G401 (cell line): Measurements from ENCODE around the gene GDNF. TPM values are rescaled to one million over a fixed set of nuclear protein-coding genes. Genes with fewer than 3 reads are reported as not detected.
"Not testable (repeated sequence)": the region's sequence is repeated elsewhere in the genome, so short reads cannot be mapped to it uniquely, and the experiment has no call there.

Experiments
- DNase-seq: peaks from one replicate; pipeline ENCODE4 v3.0.0-alpha.2; 2015; ENCODE audit warnings: low spot score
- in situ Hi-C: cut with HindIII; loops from 2 replicates; pipeline ENCODE4 v1.10.0; 2016; ENCODE audit warnings: low sequenced_read_pairs, mixed read lengths
- total RNA-seq: library from RNA; depleted of rRNA; stranded (reverse); fragments of >200 nt; shearing (Covaris generic); gene quantifications from 2 replicates; pipeline ENCODE4 v1.2.3, GENCODE V29; 2014

GDNF gene
- total RNA-seq, 1 experiment from 2014 or later, result not detected

DNA sequence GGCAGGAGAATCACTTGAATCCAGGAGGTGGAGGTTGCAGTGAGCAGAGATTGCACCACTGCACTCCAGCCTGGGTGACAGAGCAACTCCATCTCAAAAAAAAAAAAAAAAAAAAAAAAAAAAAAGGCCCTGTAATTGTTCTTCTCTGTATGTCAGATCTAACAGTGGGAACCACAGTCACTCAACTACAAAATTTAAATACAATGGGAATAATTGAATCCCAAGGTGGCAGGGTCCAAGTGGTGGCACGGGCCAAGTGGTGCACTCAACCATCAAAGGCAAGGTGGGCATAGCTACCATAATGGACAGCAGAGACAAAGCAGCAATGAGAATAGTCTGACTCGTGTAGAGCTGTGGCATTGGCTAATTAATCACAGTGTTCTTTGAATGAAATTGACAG is 44.5 kb downstream of the GDNF start:
- DNase-seq, in situ Hi-C loops: not testable (repeated sequence)

DNA sequence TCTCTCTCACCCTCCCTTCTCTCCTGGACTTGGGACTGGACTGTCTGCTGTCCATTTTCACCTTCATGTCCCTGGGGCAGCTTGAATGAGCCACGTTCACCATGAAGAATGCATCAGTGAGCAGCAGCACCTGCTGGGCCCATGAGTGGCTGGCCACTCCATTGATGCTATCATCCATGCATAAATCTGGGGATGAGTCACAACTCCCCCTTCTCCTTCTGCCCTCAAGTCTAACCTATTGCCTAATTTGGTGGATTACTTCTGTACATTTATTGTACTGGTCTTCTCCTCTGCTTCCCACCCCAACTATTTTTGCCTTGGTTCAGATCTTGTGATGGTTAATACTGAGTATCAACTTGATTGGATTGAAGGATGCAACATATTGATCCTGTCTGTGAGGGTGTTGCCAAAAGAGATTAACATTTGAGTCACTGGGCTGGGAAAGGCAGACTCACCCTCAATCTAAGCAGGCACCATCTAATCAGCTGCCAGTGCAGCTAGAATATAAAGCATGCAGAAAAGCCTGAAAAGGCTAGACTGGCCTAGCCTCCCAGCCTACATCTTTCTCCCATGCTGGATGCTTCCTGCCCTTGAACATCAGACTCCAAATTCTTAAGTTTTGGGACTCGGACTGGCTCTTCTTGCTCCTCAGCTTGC is 46.7 kb downstream of the GDNF start:
- in situ Hi-C loops, result no loop called here
- DNase-seq, result no peak

DNA sequence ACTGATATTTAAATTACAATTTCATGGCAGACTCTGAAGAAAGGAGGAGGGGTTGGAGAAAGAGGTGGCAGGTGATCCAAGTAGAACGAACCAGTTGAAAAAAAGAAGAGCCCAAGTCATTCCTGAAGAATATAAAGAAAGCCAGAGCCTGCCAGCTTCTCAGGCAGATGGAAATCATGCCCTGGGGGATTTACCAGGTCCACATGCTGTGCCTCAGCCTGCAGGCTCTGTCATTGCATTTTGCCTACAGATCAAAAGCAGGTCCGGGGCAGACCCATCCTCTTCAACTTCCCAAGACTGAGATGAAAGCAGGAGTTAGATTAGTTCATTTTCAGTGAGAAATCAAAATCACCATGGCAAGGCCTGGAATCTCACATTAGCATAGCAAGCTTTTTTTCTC is 48.5 kb downstream of the GDNF start:
- in situ Hi-C loops, result no loop called here
- DNase-seq, result no peak

DNA sequence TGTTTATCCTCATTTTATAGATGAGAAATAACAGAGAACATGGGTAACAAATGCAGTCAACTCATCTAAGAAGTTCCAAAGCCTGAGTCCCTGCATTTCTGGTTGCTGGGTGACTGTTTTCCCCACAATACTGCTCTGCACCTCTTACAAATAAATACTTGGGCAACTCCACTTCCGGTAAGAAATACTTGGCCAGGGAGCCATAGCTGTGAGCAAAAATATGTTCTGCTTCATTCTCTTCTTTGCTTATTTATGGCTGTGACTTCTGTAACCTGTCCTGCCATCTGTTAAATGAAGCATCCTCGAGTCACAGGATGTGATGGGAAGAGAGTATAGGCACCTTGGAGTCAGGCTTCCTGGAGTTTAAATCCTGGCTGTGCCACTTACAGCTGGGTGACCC is 49.9 kb downstream of the GDNF start:
- in situ Hi-C loops, result no loop called here

DNA sequence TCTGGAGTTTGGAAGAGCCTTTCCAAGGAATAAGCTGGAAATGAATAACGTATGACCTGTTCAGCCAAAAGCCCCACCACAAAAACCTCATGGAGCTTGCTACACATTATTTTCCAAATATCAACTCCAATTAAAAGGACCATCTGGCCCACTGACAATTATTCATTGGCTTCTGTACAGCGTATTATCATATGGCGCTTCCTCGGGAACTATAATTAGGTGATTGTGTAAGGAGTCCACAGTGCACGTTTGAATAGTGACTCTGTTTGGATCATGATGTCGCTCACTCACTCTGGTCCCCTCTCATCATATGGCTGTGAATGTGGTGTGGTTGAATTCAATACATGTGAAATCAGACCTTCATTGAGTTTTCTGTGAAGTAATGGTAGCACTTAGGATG is 52.1 kb downstream of the GDNF start:
- in situ Hi-C loops, result no loop called here
- peak; percentile 55 for DNase-seq

More for the DNA sequence above, 49.9 kb downstream of the GDNF start:
- DNase-seq, result peak; percentile 67

DNA sequence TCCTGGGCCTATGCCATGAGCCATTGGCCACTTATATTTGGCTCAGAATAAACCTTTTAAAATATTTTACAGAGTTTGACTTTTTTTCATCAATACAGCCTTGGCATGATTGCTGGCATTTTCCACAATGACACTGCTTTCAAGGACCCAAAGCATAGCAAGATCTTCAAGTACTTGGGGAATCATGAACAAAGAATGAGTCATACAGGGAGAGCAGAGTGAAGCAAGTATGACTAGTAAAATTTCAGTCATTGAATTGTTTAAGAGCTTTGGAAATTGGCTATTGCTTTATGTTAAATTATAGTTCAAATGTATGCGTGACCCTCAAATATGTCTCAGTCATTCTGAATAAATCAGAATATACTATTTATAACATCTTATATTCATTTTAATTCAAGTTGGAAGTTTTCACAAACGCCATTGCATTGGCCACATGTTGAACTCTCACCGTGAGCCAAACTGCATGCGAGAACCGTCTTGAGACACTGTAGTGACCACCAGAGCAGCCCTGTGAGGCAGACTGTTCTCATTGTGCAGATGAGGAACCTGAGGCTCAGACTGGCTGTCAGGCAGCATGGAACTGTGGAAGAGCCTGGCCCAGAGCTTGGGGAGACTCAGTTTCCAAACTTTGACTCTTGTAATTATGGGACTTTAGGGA is 52.9 kb downstream of the GDNF start:
- DNase-seq, result no peak

DNA sequence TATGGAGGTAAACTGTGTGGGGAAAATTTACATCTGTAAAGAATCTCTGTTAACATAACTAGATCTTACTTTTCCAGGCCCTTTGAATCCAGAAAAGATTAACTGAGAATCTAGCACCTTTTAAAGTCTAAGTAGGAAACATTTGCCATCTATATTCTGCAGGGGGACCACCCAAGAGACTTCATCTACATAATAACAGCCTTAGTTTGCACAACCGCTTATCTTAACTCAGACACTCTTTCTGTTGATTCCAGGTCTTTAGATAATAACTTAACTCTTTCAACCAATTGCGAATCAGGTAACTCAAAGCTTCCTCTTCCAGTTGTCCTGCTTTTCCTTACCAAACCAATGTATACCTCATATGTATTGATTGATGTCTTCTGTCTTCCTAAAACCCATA is 53.4 kb downstream of the GDNF start:
- in situ Hi-C loops, result no loop called here
- no peak for DNase-seq

More for the DNA sequence above, 52.9 kb downstream of the GDNF start:
- in situ Hi-C loops, result no loop called here

DNA sequence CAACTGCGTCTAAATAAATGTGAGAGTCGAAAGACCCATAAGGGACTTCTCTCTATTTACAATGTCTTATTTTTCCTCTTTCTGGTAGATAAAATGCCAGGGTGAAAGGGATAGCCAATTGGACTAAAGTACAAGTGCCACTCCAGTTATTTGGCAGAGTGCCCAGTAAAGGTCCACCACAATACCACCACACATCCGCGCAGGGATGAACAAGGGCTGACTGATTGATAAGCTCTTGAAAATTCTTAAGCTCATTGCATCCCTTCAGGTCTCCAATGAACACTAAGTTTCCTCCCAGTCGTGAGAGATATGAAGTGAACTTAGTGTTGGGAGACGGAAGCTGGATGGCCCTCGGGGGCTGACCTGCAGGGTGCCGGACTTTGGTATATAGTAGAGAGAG is 58.4 kb downstream of the GDNF start:
- in situ Hi-C loops, DNase-seq: not testable (repeated sequence)

DNA sequence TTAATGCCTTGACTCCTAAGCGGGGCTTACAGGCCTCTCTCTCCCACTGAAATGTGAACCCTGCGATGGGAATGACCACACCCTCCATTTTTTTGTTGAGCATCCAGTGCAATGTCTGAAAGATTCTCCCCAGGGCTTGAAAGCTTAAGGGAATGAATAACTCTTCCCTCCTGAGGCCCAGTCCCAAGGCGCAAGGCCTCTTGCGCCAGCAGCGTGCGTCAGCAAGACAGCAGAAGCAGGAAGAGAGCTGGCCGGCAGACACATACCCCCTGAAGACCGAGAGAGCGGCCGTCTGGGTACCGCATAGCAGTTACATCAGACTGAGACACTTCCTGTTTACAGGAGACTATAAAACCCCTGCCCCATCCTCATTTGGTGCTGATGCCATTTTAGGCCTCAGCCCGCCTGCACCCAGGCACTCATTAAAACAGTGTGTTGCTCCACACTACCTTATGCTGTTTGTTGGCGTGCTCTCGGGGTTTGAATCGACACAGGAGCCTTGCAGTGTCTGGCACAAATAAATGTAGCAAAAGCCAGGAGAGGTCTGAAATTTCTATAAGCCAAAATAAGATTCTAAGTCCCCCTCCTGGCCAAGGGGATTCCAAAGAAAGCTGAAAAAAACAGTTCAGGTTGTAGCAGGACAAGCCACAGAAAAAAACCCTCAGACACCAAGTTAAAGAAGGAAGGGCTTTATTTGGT is 62.3 kb downstream of the GDNF start:
- peak; percentile 76 for DNase-seq

DNA sequence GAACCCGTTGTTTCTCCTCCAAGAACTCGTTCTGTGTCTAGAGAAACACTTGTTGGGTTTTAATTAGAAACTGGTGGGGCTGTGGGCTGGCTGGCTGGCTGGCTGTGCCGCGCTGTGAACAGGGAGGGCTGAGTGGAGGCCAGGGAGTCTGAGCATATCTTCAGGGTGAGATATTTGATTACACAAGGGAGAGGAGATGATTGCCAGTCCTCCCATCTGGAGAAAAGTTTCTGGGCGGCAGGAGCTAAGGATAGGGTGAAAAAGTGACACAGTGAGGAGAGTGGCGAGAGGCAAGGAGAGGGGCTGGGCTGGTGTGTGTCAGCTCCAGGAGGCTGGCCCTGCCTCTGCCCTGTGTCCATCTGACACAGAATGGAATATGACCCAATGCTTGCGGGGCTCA is 63.0 kb downstream of the GDNF start:
- in situ Hi-C loops, result no loop called here
- DNase-seq, result no peak

More for the DNA sequence above, 62.3 kb downstream of the GDNF start:
- in situ Hi-C loops, result no loop called here

DNA sequence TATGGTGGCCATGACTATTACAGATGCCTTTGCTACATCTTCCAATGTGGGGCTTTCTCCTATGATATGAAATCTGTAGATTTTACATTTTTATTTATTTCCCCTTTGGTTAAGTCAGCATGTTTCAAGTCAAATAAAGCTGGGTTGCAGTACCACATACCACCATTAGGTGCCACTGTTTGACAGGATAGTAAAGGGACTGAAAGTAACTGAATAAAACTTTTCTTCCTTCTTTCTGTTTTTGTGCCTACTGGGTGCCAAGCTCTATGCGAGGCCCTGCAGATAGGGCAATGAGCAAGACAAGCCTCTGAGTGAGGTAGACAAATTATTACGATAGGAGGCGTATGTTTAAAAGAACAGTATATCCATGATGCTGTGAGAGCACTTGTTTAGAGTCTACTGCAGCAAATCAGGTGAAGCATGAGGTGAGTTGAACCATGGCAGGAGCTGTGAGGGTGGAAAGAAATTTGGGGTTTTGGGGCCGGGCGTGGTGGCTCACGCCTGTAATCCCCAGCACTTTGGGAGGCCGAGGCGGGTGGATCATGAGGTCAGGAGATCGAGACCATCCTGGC is 64.8 kb downstream of the GDNF start:
- in situ Hi-C loops, result no loop called here

DNA sequence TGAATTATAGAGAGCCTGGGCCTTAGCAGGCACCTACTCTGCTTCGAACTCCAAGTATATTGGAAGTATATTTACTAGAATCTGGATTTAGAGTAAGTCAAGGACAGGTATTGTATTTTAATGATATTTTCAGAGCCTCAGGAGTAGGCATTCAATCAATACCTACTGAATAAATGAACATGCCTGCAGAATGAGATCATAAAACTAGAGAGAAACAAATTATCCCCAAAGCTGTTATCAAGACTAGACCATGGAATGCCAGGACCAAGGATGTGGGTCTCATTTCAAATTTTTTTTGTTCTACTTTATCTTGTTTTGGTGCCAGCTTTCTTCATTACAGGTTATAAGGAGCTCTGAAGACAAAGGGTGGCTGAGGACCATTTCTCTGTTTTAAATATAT is 66.0 kb downstream of the GDNF start:
- in situ Hi-C loops, result no loop called here
- no peak for DNase-seq

More for the DNA sequence above, 64.8 kb downstream of the GDNF start:
- no peak for DNase-seq

DNA sequence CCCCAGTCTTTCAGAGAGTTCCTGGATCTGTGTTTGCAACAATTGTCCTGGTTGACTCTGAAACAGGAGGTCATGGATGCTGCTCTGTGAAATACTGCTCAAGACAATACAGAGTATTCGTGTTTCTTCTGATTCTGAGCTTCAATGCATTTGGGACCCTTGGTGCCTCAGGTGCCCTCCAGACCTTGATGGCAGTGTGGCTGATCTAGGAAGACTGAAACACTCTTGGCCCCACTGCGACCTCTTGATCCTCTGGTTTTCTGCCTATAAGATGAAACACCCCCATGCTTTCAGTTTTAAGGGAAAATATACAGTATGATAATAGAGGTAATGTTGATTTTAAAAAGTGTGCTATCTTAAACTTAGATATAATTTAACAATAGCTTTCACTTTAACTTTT is 67.6 kb downstream of the GDNF start:
- no peak for DNase-seq
- in situ Hi-C loops, result no loop called here

DNA sequence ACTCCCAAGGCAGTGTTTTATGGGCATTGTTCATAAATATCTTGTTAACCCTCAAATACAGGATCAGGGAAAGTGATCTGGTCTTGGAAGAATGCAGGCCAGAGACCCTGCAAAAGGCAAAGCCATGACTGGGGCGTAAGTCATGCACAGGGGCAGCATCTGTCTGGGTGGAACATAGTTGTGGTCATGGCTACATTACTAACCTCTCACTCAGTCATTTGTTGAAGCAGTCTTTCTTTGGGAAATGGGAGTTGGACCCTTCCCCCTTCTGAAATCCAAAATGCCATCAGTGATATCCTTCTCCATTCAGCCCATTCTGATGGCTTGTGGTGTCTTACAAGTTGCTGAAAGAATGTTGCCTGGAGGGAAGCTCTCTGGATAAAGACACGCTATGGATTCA is 68.1 kb downstream of the GDNF start:
- DNase-seq, result no peak
- in situ Hi-C loops, result no loop called here

DNA sequence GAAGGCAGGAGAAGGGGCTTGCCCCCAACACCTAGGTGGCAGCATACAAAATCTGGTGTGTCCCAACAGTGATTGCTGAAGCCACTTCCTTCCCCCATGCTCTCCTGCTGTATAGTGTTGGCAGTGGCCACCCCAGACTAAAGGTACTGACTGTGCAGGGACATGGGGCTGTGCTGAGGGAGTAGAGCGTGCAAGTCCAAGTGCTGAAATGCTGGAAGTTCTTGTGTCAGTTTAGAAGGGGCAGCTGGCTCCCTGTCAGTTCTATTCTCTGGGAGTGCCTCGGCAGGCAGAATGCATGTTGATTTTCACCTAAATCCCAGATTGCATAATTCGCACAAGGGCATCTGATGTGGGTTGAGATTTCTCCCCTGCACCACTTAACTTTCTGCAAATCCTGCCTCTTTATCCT is 68.6 kb downstream of the GDNF start:
- in situ Hi-C loops, result no loop called here
- no peak for DNase-seq

DNA sequence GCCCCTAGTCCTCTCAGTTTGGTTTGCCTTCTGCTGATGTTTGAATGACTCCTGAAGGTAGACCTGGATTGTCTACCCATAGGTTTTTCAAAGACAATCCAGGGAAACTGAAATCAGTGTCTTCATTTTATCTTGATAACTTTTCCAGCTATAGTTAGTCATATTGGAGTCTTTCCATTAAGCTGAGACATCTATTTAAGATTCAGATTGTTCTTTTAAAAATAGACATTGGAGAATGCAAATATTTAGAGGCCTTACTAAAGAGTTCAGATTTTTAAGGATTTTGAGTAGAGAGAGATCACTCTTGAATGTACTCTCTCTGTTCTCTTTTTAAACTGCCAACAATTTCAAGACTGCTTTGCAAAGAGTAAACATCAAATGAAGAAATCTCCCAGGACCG is 69.1 kb downstream of the GDNF start:
- DNase-seq, result no peak
- in situ Hi-C loops, result no loop called here

DNA sequence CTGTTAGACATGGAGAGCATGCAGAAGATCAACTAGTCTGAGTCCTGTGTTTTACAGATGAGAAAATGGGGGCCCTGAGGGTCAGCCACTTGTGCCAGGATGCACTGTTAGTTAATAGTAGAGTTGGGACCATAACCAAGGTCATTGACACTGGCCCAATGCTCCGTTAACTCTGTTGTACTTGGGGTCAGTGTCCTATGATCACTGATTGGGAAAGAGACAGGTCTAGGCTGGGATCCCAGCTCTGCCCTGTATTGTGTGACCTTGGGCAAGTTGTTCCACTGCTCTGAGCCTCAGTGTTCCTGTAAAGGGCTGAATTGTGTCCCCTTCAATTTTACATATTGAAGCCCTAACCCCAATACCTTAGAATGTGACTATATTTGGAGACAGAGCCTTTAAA is 70.0 kb downstream of the GDNF start:
- no peak for DNase-seq
- in situ Hi-C loops, result no loop called here

DNA sequence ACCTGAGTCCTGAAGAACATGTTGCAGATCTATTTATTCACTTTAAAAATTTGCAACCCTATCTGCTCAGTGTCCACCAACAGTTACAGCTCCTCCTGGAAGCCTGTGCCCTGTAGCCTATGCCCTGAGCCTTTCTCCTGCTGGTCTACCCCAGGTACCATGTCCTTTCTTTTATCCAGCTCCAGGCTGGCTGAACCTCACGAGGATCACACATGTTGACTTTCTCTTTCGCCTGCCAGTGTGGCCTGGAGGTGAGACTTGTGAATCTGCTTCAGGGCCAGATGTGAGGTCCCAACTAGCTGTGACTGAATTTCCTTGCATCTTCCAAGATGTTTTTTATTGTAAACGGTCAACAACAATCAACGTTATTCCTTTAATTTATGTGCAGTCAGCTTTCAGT is 70.7 kb downstream of the GDNF start:
- in situ Hi-C loops, result no loop called here
- no peak for DNase-seq

DNA sequence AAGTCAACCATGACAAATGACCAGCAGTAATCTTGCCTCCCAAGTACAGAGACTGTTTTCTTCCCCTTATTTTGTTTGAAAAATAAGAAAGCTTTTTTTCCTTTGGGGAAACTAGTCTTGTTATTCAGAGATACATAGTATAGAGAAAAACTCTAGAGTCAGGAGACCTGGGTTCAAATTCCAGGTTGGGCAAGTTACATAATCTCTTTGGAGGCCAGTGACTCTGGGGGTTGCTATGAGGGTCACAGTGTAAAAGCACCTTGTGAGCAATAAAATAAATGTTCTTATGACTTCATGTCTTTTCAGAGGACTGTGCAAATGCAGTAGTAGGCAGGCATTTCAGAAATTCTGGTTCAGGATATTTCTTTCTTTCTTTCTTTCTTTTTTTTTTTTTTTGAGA is 71.5 kb downstream of the GDNF start:
- no peak for DNase-seq
- in situ Hi-C loops, result no loop called here

DNA sequence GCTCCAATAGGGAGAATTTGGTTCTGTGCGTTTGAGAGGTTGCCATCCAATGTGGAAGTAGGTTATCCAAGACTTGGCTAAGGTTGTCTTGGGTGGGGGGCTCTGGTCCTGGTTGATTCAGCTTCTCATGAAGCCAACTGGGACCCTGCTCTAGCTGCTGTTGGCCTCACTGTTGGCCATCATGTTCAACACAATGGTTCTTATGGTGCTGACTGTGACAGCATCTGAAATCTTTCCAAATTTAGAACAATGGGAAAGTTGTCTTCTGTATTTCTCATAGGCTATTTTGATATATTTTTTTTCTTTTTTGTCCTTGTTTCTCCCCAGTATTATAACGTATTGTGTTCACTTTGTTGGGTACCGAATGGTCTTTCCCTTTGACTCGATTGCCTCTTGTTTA is 71.9 kb downstream of the GDNF start:
- in situ Hi-C loops, result no loop called here
- DNase-seq, result no peak
